T-helper 2 cell treated with Interferon-gamma antibody and Interleukin-4, amounts not matched to agents 100 ng/mL and 5 ng/mL, for 36 hours (primary cell): Measurements from ENCODE around the gene RAB3IP. TPM values are rescaled to one million over a fixed set of nuclear protein-coding genes. Genes with fewer than 3 reads are reported as not detected.
"Not testable (repeated sequence)": the region's sequence is repeated elsewhere in the genome, so short reads cannot be mapped to it uniquely, and the experiment has no call there.

Experiments
- intact Hi-C: fragments of 100-400 bp; cut with micrococcal nuclease; formaldehyde crosslinking; loops from one replicate; pipeline ENCODE4 v1.15.1; 2023
- total RNA-seq: library from RNA; stranded (reverse); gene quantifications from 2 replicates; pipeline ENCODE4 v1.2.3, GENCODE V29; 2022

RAB3IP gene
- total RNA-seq, 1 donor from 2014 or later: 16.5 TPM

- intact Hi-C loops: no loop called here
Measured at GRCh38 chr12:69834576-69834975, 95.9 kb downstream of the RAB3IP start.

GRCh38 chr12:69835081-69835480, 96.4 kb downstream of the RAB3IP start:
- intact Hi-C loops: no loop called here

GRCh38 chr12:69836015-69836414, 97.4 kb downstream of the RAB3IP start:
- intact Hi-C loops: no loop called here

- intact Hi-C loops: no loop called here
Measured at GRCh38 chr12:69837191-69837590, 98.5 kb downstream of the RAB3IP start.

GRCh38 chr12:69837657-69838415, 99.2 kb downstream of the RAB3IP start:
- intact Hi-C loops: no loop called here

GRCh38 chr12:69840727-69841126, 102.1 kb downstream of the RAB3IP start:
- intact Hi-C loops: no loop called here

GRCh38 chr12:69843608-69844007, 104.9 kb downstream of the RAB3IP start:
- intact Hi-C loops: no loop called here

- intact Hi-C loops: no loop called here
Measured at GRCh38 chr12:69844416-69844815, 105.8 kb downstream of the RAB3IP start.

GRCh38 chr12:69844836-69845235, 106.2 kb downstream of the RAB3IP start:
- intact Hi-C loops: no loop called here

GRCh38 chr12:69846976-69847375, 108.3 kb downstream of the RAB3IP start:
- intact Hi-C loops: no loop called here

- intact Hi-C loops: no loop called here
Measured at GRCh38 chr12:69851976-69852375, 113.3 kb downstream of the RAB3IP start.

GRCh38 chr12:69853176-69853961, 114.7 kb downstream of the RAB3IP start:
- intact Hi-C loops: not testable (repeated sequence)

- intact Hi-C loops: no loop called here
Measured at GRCh38 chr12:69866698-69867097, 128.0 kb downstream of the RAB3IP start.

GRCh38 chr12:69868695-69869094, 130.0 kb downstream of the RAB3IP start:
- intact Hi-C loops: no loop called here

GRCh38 chr12:69872804-69873203, 134.1 kb downstream of the RAB3IP start:
- intact Hi-C loops: no loop called here

Other genes starting within 250 kb of the RAB3IP start
- 252 and 259 TPM in 2 replicates for gene CCT2, start 153.4 kb upstream of the RAB3IP start, total RNA-seq
- not detected in 2 replicates for gene LRRC10, start 128.0 kb upstream of the RAB3IP start, total RNA-seq
- not detected in 2 replicates for gene BEST3, start 39.6 kb upstream of the RAB3IP start, total RNA-seq
- gene MYRFL, start 86.4 kb downstream of the RAB3IP start, total RNA-seq: not detected in 2 replicates